ENCODE data around the gene CAMK2N1.
"Not testable (repeated sequence)": the region's sequence is repeated elsewhere in the genome, so short reads cannot be mapped to it uniquely, and the experiment has no call there.

Gene CAMK2N1

GRCh38 chr1:20530306-20530705 lies 44.3 kb upstream of the CAMK2N1 start:
- Histone ChIP-seq H3K27ac (no peak overlapping the region), H3K4me1 (peaks cover 7% of the 10 kb centered on the region), H3K4me3 (ENCODE audit: low read depth, low read length) (no peak overlapping the region), H2AFZ (no peak overlapping the region), H3K27me3 (ENCODE audit: control insufficient read depth, insufficient read depth, low read length) (no peaks in the 10 kb centered on the region), H3K9ac (no peak overlapping the region), H3K79me2 (no peaks in the 10 kb centered on the region), H3K9me3 (ENCODE audit: control insufficient read depth, low read length) (no peaks in the 10 kb centered on the region), H3K36me3 (ENCODE audit: control insufficient read depth, insufficient read depth, low read length) (no peaks in the 10 kb centered on the region), H3K4me2 (ENCODE audit: low read length) (no peak overlapping the region)
- TF ChIP-seq CTCF (IDR thresholded peaks at IDR 0.05), result no peak

- TF ChIP-seq CTCF (IDR thresholded peaks at IDR 0.05), result no peak
- no peaks in the 10 kb centered on the region for H3K27me3 ChIP-seq (ENCODE audit: control insufficient read depth, insufficient read depth, low read length)
These were observed 42.2 kb upstream of the CAMK2N1 start for GRCh38 chr1:20528221-20528620.

GRCh38 chr1:20526267-20526666 lies 40.3 kb upstream of the CAMK2N1 start:
- no peak overlapping the region for H3K4me2 ChIP-seq (ENCODE audit: low read length)
- no peak overlapping the region for H3K9ac ChIP-seq
- H3K27me3 ChIP-seq (ENCODE audit: control insufficient read depth, insufficient read depth, low read length), result no peaks in the 10 kb centered on the region
- no peaks in the 10 kb centered on the region for H3K4me1 ChIP-seq
- no peak overlapping the region for H2AFZ ChIP-seq
- H3K9me3 ChIP-seq (ENCODE audit: control insufficient read depth, low read length), result no peaks in the 10 kb centered on the region
- H3K36me3 ChIP-seq (ENCODE audit: control insufficient read depth, insufficient read depth, low read length), result no peaks in the 10 kb centered on the region
- no peak for TF ChIP-seq CTCF (IDR thresholded peaks at IDR 0.05)
- H3K4me3 ChIP-seq (ENCODE audit: low read depth, low read length), result no peak overlapping the region
- no peak overlapping the region for H3K27ac ChIP-seq
- no peaks in the 10 kb centered on the region for H3K79me2 ChIP-seq

More at GRCh38 chr1:20528221-20528620, 42.2 kb upstream of the CAMK2N1 start:
- no peaks in the 10 kb centered on the region for H3K79me2 ChIP-seq
- no peaks in the 10 kb centered on the region for H3K9me3 ChIP-seq (ENCODE audit: control insufficient read depth, low read length)
- no peak overlapping the region for H3K9ac ChIP-seq
- H3K4me2 ChIP-seq (ENCODE audit: low read length), result no peak overlapping the region
- no peaks in the 10 kb centered on the region for H3K4me1 ChIP-seq
- H3K4me3 ChIP-seq (ENCODE audit: low read depth, low read length), result no peak overlapping the region
- no peak overlapping the region for H3K27ac ChIP-seq
- no peaks in the 10 kb centered on the region for H3K36me3 ChIP-seq (ENCODE audit: control insufficient read depth, insufficient read depth, low read length)
- H2AFZ ChIP-seq, result no peak overlapping the region

- H3K9me3 ChIP-seq (ENCODE audit: control insufficient read depth, low read length), result no peaks in the 10 kb centered on the region
- H3K4me3 ChIP-seq (ENCODE audit: low read depth, low read length), result no peak overlapping the region
- no peaks in the 10 kb centered on the region for H3K27me3 ChIP-seq (ENCODE audit: control insufficient read depth, insufficient read depth, low read length)
- TF ChIP-seq CTCF (IDR thresholded peaks at IDR 0.05), result peak; percentile 84
- H3K27ac ChIP-seq, result no peak overlapping the region
- H3K79me2 ChIP-seq, result no peaks in the 10 kb centered on the region
- H2AFZ ChIP-seq, result no peak overlapping the region
- H3K36me3 ChIP-seq (ENCODE audit: control insufficient read depth, insufficient read depth, low read length), result no peaks in the 10 kb centered on the region
- H3K4me1 ChIP-seq, result no peaks in the 10 kb centered on the region
- H3K9ac ChIP-seq, result no peak overlapping the region
- peak overlapping the region; percentile 23 for H3K4me2 ChIP-seq (ENCODE audit: low read length)
These were observed 36.2 kb upstream of the CAMK2N1 start for GRCh38 chr1:20521960-20522861.

GRCh38 chr1:20519609-20520262 lies 33.7 kb upstream of the CAMK2N1 start:
- not testable (repeated sequence) for H3K27ac ChIP-seq; H3K79me2 ChIP-seq; H3K4me1 ChIP-seq; H3K9me3 ChIP-seq (ENCODE audit: control insufficient read depth, low read length); H3K36me3 ChIP-seq (ENCODE audit: control insufficient read depth, insufficient read depth, low read length); H3K27me3 ChIP-seq (ENCODE audit: control insufficient read depth, insufficient read depth, low read length); H3K4me3 ChIP-seq (ENCODE audit: low read depth, low read length); H3K4me2 ChIP-seq (ENCODE audit: low read length); H3K9ac ChIP-seq
- peak overlapping the region; percentile 38 for H2AFZ ChIP-seq
